GM12878 (cell line): ENCODE results near the gene TMEM255B. TPM values are rescaled to one million over a fixed set of nuclear protein-coding genes. Genes with fewer than 3 reads are reported as not detected.

Source experiments
- BACH1 ChIP-seq: fragments of 450-650 bp; IDR thresholded peaks from 2 replicates; pipeline ENCODE4 v1.6.1; 2017; ENCODE audit warnings: mild to moderate bottlenecking, borderline replicate concordance
- CBFB ChIP-seq: IDR thresholded peaks from 2 replicates; pipeline ENCODE4 v1.6.1; 2016; ENCODE audit warnings: antibody characterized with exemption, low read depth
- ESRRA ChIP-seq: IDR thresholded peaks from 2 replicates; pipeline ENCODE4 v1.6.1; 2012; ENCODE audit warnings: mild to moderate bottlenecking, low read length, improper control_type of control experiment
- IRF3 ChIP-seq: fragments of 450-650 bp; IDR thresholded peaks from 2 replicates; pipeline ENCODE4 v1.6.1; 2014; ENCODE audit warnings: mild to moderate bottlenecking
- IRF5 ChIP-seq: fragments of 450-650 bp; IDR thresholded peaks from 2 replicates; pipeline ENCODE4 v1.6.1; 2017; ENCODE audit warnings: borderline replicate concordance
- NKRF ChIP-seq: fragments of 450-650 bp; conservative IDR thresholded peaks from 2 replicates; pipeline ENCODE4 v1.6.1; 2017; ENCODE audit warnings: mild to moderate bottlenecking, moderate library complexity
- PRDM15 ChIP-seq: fragments of 450-650 bp; formaldehyde crosslinking; IDR thresholded peaks from 2 replicates; pipeline ENCODE4 v1.4.0; 2020; ENCODE audit warnings: mild to moderate bottlenecking, moderate library complexity
- USF2 ChIP-seq: IDR thresholded peaks from 2 replicates; pipeline ENCODE4 v1.6.1; 2011; ENCODE audit warnings: low read depth, low read length, improper control_type of control experiment, borderline replicate concordance
- ZBED1 ChIP-seq: IDR thresholded peaks from 2 replicates; pipeline ENCODE4 v1.6.1; 2016; ENCODE audit warnings: borderline replicate concordance
- ZBTB40 ChIP-seq: fragments of 450-650 bp; IDR thresholded peaks from 2 replicates; pipeline ENCODE4 v1.6.1; 2016; ENCODE audit warnings: mild to moderate bottlenecking, moderate library complexity, borderline replicate concordance
- polyA plus RNA-seq, 11 experiments: library from polyadenylated mRNA; depleted of rRNA in 4 of 11; unstranded in 6 of 11; stranded (reverse) in 5 of 11; fragments of >200 nt; fragmentation: Nextera tagmentation in 4 of 11; fragmentation: Illumina TruSeq in 1 of 11; extraction: Ambion mirVana in 4 of 11; extraction: Trizol in 1 of 11; gene quantifications; 1 replicate in 1 of 11; 2 replicates in 10 of 11; pipeline versions ENCODE4 v1.2.1 to v1.2.3, GENCODE V29; 2011 to 2016; ENCODE audit warnings: inconsistent platforms in 2 of 11, missing spikeins in 2 of 11, low read depth in 1 of 11
- total RNA-seq, 4 experiments: library from RNA; depleted of rRNA in 3 of 4; stranded (reverse); fragments of >200 nt in 3 of 4; fragmentation: Illumina TruSeq in 1 of 4; extraction: Trizol in 1 of 4; gene quantifications; 2 replicates each; pipeline versions ENCODE4 v1.2.1 to v1.2.3, GENCODE V29; 2013 to 2021

TMEM255B gene
- total and polyA plus RNA-seq, 10 of the 15 experiments (the other 5 are each of a cell fraction or from before 2014, with no cell fraction given) = 0.04 to 0.62 (median 0.13) TPM; not detected in 3

GRCh38 chr13:113815151-113816058 lies 56.4 kb downstream of the TMEM255B start (continued):
- peak; percentile 69; the same call in 1 of the 2 replicates for TF ChIP-seq IRF5
- TF ChIP-seq CBFB = peak; percentile 32; the same call in 1 of the 2 replicates
- no peak for TF ChIP-seq ESRRA
- TF ChIP-seq IRF3 = no peak
- 0 out of 2 replicates have a peak, but pooled peaks have one; percentile 35 for TF ChIP-seq ZBED1
- TF ChIP-seq BACH1 = no peak
- peak; percentile 38; the same call in 1 of the 2 replicates for TF ChIP-seq ZBTB40
- TF ChIP-seq USF2 = no peak
- no peak for TF ChIP-seq PRDM15 (CRISPR knock-in tag)
- no peak for TF ChIP-seq NKRF
